H1 (cell line): ENCODE results near the gene TMEM200C.

Source experiments
- CREB1 ChIP-seq: IDR thresholded peaks from 2 replicates; pipeline ENCODE4 v1.6.1; 2012; ENCODE audit warnings: inconsistent platforms
- CTCF ChIP-seq, 3 experiments: IDR thresholded peaks; 1 replicate in 2 of 3; 2 replicates in 1 of 3; pipeline versions ENCODE4 v1.5.1 to v1.6.1; 2011; ENCODE audit warnings: low read length in 3 of 3, mild to moderate bottlenecking in 3 of 3, inconsistent platforms in 2 of 3, low read depth in 1 of 3, moderate library complexity in 1 of 3; ENCODE audit not compliant: insufficient read depth in 1 of 3; ENCODE audit errors: control extremely low read depth in 1 of 3
- EGR1 ChIP-seq: IDR thresholded peaks from 2 replicates; pipeline ENCODE4 v1.6.1; 2011; ENCODE audit warnings: low read depth, low read length, borderline replicate concordance
- EZH2 ChIP-seq: fragments of 200-600 bp; sonication (generic); IDR thresholded peaks from 2 replicates; pipeline ENCODE4 v1.7.1; 2012; ENCODE audit warnings: low read depth, mild to moderate bottlenecking, moderate library complexity, low read length, inconsistent platforms; ENCODE audit not compliant: severe bottlenecking
- YY1 ChIP-seq: IDR thresholded peaks from 2 replicates; pipeline ENCODE4 v1.6.1; 2011; ENCODE audit warnings: low read depth, mild to moderate bottlenecking, low read length
- ZNF274 ChIP-seq: IDR thresholded peaks from 2 replicates; pipeline ENCODE4 v1.7.0; 2012; ENCODE audit warnings: low read length, borderline replicate concordance; ENCODE audit errors: extremely low read depth

DNA sequence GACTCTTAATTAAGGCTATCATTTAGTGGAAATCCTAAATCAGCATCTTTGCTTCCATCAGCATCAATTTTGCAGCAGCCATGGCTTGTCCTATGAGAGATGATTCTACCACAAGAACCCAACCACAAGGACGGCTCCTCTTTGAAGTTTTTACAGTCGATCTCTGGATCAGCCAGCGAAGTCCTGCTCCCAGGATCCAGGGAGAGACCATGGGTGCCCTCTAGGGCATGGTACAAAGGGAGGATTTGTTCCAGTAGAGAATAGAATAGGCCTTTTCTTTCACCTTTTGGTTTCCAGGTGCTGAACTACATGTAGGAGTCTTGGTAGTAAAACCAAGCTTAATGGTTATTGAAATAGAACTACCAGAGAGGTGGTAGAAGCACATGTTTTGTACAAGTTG, 52.7 kb downstream of the TMEM200C start:
- TF ChIP-seq CTCF (IDR thresholded peaks at IDR 0.05; ENCODE audit: control extremely low read depth in 1 of 3, insufficient read depth in 1 of 3, low read depth in 1 of 3, low read length in 3 of 3) (peak in 1 of 3 experiments; percentile 18; a peak in 1 of 4 replicates), CREB1 (no peak), EZH2 (no peak), YY1 (no peak), ZNF274 (no peak), EGR1 (no peak)
